HG03342 (cell line): ENCODE results near the gene SLC39A12.

Experiments used
- ATAC-seq: cut with Tn5 transposase; IDR thresholded peaks from one replicate; pipeline ENCODE4 v1.9.1; 2021; ENCODE audit warnings: mild to moderate bottlenecking, moderate library complexity; ENCODE audit not compliant: unreplicated experiment

Gene SLC39A12

DNA sequence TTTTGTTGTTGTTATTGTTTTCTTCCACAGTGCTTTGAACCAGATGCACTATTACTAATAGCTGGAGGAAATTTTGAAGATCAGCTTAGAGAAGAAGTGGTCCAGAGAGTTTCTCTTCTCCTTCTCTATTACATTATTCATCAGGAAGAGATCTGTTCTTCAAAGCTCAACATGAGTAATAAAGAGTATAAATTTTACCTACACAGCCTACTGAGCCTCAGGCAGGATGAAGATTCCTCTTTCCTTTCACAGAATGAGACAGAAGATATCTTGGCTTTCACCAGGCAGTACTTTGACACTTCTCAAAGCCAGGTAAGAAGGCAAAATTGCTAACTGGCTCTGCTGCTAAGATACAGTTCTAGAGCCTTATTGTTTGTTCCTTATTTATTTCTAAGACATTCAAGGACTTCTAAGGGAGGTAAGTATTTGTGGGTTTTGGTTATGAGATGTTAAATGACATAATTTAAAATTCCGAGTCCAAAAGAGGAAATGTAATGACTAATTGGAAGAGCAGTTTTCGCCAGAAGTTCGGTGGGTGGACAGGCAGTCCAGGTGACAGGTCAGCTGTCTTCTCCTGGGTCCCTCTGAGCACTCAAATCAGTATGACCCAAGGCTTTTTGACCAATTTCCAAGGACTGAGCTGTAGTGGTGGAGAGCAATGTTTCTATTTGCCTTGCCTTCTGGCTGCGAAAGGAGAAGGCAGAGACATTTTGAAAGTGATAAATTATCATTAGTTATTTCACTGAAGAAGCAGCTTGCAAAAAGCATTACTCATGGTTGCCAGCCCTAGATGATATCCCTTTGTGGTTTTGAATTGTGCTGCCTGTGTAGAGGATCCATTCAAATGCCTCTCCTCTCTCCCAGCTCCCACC lies 10.1 kb downstream of the SLC39A12 start:
- ATAC-seq, result no peak

DNA sequence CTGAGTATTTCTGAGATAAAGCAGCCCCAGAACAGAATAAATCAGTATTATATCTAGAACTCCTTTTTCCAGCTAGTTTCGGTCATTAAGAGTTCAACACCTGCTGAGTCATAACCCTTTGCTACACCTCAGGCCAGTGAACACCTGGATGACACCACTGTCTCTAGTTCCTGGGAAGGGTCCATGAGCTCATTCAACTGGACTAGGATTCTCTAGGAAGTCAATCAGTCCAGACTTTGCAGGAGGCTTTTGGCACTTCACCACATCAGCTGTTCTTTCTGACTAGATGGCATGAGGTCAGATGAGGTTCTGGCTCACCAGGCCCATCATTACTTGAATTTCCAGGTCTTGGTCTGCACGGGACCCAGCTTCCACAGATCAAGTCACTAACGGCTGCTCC lies 11.7 kb downstream of the SLC39A12 start:
- no peak for ATAC-seq

- no peak for ATAC-seq
These were observed 14.0 kb downstream of the SLC39A12 start for GRCh38 chr10:17965649-17966235.

DNA sequence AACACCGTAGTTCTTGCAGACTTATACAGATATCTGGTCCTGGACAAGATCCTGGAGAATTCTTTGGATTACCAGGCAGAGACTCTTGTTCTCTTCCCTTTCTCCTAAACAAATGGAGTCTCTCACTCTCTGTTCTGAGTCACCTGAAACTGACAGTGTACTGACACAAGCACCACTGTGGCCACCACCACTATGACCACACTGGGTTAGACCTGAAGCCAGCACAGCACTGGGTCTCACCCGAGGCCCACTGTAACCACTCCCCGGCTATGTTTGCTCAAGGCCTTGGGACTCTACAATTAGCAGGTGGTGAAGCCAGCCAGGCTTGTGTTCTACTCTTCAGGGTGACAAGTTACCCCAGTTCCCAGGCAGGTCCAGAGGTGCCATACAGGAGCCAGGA lies 22.8 kb downstream of the SLC39A12 start:
- ATAC-seq, result no peak

DNA sequence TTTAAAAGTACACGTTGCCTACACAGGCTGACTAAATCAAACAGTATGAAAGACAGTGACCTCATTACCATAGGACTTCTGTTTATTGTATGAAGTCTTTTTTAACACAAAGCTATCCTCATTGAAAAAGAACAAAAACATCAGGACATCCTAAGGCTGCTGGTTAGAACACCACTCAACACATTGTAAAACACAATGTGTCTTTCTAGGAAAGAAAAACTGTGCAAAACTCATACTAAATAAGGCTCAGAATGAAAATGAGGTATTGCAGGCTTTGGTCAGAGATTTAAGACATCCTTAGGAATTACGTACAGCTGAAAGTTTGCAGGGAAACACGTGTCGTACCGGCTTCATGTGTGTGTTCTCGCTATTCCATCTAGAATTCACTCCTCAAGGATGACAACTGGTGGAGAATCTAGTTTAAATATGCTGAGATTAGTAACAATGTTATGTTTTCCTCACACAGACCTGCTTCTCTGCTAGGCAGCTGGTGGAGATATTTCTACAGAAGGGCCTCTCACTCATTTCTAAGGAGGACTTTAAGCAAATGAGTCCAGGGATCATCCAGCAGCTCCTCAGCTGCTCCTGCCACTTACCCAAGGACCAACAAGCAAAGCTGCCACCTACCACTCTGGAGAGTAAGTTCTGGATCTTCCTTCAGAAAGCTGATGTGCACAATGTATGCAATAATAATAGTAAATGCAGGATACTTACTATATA lies 29.3 kb downstream of the SLC39A12 start:
- ATAC-seq, result no peak

DNA sequence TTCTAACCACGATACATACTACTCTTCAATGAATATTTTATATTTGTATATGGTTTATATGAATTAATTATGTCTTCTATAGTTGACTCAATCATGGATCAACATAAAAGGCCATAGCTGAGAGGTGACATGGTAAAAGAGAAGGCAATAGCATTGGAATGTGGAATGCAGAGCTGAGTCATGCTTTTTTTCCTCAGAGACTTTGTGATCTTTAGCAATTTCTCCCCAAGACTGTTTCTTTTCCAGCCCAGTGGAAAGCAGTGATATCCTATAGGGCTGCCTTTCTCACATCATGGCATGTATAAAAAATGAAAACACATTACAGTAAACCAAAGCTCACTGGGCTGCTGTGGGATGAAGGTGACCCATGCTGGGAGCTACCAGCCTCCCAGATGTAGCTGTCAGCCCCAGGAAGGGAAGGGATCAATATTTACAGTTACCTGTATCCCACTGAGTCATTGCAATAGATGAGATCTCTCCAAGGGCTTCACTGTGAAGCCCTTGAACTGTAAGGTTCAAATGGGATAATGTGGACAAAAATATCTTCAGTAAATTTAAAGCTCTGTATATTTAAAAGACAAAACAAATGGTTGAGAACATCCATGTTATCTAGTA lies 30.2 kb downstream of the SLC39A12 start:
- ATAC-seq, result no peak

- ATAC-seq, result peak; percentile 75
These were observed 32.3 kb downstream of the SLC39A12 start for GRCh38 chr10:17984056-17984455.

DNA sequence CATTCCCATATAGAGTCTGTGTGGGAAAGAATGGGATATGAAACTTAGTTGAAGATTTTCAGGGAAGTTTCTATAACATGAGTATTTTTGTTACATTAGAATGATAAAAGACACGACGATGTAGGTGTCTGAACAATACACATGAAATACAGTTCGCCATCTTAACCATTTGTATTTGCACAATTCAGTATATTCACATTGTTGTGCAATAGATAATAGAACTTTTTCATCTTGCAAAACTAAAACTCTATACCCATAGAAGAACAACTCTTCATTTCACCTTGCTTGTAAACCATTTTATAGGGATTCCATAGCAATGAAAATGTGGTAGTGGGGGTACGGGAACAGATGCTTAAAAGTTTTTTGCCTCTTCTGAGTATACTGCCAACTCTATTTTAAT lies 32.8 kb downstream of the SLC39A12 start:
- no peak for ATAC-seq

DNA sequence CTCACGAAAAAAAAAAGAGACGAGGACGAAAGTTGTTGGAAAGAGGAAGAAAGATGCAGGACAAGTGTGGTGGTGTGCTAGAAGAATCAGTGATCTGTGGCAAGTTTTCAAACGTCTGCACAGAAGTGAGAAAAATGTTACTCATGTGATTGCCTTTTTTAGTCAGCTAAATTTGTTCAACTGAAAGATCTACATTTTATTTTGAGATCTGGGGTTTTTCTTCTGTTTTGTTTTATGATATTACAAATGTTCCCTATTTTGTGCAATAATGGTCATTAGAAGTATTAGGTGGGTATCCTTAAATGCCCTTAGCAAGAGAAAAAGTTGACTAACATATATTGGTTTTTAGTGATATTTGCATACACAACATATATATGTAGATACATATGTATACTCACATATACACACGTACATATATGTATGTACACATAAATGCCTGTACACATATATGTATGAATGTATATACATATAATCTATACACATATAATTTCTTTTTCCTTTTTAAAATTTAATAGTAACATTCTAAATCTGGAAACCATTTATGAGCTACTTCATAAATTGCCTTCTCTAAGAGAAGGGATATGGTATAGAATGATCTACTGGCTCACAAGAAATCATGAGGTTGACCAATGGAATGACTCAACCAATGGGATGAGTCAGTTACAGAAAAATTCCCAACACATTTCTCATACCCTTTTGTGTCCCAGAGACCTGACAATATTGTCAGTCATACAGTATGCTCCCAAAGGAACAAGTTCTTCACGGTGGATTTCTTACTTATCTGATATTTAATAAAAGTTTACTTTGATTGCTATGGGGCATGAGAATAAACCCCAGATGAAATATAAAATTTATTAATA lies 38.4 kb downstream of the SLC39A12 start:
- peak; percentile 90 for ATAC-seq

DNA sequence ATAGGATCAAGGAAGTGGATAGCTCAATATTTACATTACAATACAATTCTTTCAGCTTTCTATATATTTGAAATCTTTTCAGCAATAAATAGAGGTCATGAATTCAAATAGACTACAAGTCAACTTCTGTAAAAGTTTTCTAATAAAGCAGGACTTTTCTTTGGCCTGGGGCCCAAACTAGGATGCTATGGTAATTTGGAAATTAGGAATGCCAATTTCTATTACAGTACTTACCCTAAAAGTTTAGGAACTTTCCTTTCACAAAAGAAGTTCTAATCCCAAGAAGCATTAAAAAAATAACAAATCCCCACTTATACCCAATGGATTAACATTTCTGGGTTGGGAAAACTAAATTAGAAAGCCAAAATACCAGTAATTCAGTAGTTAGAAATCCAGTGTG lies 40.5 kb downstream of the SLC39A12 start:
- ATAC-seq, result no peak

DNA sequence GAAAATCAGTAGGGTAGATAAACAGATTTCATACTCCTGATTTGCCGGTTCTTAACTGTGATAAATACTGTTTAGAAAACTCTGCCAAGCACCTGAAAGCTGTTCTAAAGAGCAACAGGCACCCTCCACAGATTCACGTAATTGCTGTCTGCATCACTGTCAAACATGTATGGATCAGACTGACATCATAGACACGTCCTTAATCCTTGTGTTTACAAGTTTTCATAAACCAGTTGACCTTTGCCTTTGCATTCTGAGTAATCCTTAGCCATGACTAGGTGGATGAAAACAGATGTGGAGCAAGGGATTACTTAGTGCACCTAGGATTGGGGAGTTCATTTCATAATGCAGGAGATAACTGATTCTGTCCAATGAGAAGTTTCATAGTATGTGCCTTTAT lies 41.6 kb downstream of the SLC39A12 start:
- ATAC-seq, result no peak

DNA sequence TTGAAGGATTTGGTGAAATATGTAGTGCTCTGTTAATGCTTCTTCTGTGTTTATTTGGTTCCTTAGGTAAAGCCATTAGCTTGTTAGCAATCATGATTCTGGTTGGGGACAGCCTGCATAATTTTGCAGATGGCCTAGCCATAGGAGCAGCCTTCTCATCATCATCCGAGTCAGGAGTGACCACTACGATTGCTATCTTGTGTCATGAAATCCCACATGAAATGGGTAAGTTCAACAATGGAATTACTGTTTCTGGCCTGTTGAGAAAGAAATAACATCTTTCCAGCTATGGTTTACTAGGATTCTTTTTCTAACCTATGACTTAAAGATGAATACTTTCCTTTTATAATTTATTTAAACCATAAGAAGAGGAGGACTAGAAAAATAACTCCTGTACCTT lies 48.9 kb downstream of the SLC39A12 start:
- ATAC-seq, result no peak

GRCh38 chr10:18005445-18005780 lies 53.7 kb downstream of the SLC39A12 start:
- no peak for ATAC-seq

- no peak for ATAC-seq
These were observed 54.2 kb downstream of the SLC39A12 start for GRCh38 chr10:18005781-18006456.

- no peak for ATAC-seq
These were observed 57.3 kb downstream of the SLC39A12 start for GRCh38 chr10:18008986-18009385.

GRCh38 chr10:18010050-18010449 lies 58.3 kb downstream of the SLC39A12 start:
- ATAC-seq, result no peak

DNA sequence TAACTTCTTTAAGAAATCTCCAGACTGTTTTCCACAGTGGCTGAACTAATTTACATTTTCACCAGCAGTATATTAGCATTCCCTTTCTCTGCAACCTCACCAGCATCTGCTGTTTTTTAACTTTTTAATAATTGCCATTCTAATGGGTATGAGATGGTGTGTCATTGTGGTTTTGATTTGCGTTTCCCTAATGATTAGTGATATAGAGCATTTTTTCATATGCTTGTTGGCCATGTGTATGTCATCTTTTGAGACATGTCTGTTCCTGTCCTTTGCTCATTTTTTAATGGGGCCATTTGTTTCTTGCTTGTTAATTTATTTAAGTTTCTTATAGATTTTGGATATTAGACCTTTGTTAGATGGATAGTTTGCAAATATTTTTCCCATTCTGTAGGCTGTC lies 68.8 kb downstream of the SLC39A12 start:
- ATAC-seq, result no peak

GRCh38 chr10:18021725-18022480 lies 70.2 kb downstream of the SLC39A12 start:
- ATAC-seq, result no peak
